ENCODE results near the gene FANCB. TPM values are rescaled to one million over a fixed set of nuclear protein-coding genes. Genes with fewer than 3 reads are reported as not detected.

FANCB gene
- total RNA-seq, 1 donor from 2014 or later: 3.2 TPM

DNA sequence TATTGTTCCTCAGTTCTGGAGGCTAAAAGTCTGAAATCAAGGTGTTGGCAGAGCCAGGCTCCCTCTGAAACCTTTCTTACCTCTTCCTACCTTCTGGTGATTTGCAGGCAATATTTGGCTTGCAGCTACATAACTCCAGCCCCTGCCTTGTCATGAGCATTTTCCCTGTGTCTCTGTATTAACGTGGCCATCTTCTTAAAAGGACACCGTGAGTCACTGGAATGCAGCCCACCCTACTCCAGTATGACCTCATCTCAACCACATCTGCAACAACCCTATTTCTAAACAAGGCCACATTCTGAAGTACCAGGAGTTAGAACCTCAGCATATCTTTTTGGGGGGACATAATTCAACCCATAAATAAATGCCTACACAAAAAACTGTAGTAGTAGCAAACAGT lies 40.7 kb downstream of the FANCB start:
- peaks cover 49% of the 10 kb centered on the region for H3K9me3 Mint-ChIP-seq (ENCODE audit: low read depth)
- peaks cover 20% of the 10 kb centered on the region for H3K4me1 Mint-ChIP-seq (ENCODE audit: low read depth)
- TF ChIP-seq, protein P1, sequence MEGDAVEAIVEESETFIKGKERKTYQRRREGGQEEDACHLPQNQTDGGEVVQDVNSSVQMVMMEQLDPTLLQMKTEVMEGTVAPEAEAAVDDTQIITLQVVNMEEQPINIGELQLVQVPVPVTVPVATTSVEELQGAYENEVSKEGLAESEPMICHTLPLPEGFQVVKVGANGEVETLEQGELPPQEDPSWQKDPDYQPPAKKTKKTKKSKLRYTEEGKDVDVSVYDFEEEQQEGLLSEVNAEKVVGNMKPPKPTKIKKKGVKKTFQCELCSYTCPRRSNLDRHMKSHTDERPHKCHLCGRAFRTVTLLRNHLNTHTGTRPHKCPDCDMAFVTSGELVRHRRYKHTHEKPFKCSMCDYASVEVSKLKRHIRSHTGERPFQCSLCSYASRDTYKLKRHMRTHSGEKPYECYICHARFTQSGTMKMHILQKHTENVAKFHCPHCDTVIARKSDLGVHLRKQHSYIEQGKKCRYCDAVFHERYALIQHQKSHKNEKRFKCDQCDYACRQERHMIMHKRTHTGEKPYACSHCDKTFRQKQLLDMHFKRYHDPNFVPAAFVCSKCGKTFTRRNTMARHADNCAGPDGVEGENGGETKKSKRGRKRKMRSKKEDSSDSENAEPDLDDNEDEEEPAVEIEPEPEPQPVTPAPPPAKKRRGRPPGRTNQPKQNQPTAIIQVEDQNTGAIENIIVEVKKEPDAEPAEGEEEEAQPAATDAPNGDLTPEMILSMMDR (IDR thresholded peaks at IDR 0.05): no peak
- peaks cover 2% of the 10 kb centered on the region for H3K36me3 Mint-ChIP-seq (ENCODE audit: low read depth)
- no peak for DNase-seq (ENCODE audit: low spot score)
- H3K27me3 Mint-ChIP-seq (ENCODE audit: low read depth): no peaks in the 10 kb centered on the region
- H3K27ac Mint-ChIP-seq (ENCODE audit: unreplicated experiment): no peak overlapping the region
- H3K4me3 Mint-ChIP-seq (ENCODE audit: unreplicated experiment): no peak overlapping the region

DNA sequence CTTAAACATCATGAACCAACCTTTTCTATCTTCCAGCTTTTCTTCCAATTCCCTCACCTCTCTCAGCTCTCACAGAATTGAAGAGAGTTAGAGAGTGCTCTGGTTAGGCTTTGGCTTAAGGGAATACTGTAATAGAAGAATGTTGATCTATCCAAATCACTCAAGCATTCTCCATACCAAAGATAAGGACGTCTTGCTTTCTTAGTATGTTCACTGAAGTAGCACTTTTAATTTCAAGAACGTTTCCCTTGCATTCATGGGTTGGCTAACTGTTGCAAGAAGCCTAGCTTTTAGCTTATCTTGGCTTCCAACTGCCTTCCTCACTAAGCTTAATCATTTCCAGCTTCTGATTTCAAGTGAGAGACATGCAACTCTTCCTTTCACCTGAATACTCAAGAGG lies 43.2 kb downstream of the FANCB start:
- Mint-ChIP-seq H3K9me3 (ENCODE audit: low read depth) (peaks cover 39% of the 10 kb centered on the region), H3K36me3 (ENCODE audit: low read depth) (peaks cover 2% of the 10 kb centered on the region), H3K4me1 (ENCODE audit: low read depth) (peaks cover 30% of the 10 kb centered on the region), H3K27me3 (ENCODE audit: low read depth) (no peaks in the 10 kb centered on the region), H3K4me3 (ENCODE audit: unreplicated experiment) (no peak overlapping the region), H3K27ac (ENCODE audit: unreplicated experiment) (no peak overlapping the region)
- TF ChIP-seq, protein P1 (IDR thresholded peaks at IDR 0.05): no peak
- no peak for DNase-seq (ENCODE audit: low spot score)

GRCh38 chrX:14826319-14826718 lies 46.5 kb downstream of the FANCB start:
- Mint-ChIP-seq H3K4me3 (ENCODE audit: unreplicated experiment) (no peak overlapping the region), H3K27me3 (ENCODE audit: low read depth) (no peaks in the 10 kb centered on the region), H3K27ac (ENCODE audit: unreplicated experiment) (peak overlapping the region; percentile 2), H3K4me1 (ENCODE audit: low read depth) (peaks cover 20% of the 10 kb centered on the region), H3K36me3 (ENCODE audit: low read depth) (peaks cover 2% of the 10 kb centered on the region), H3K9me3 (ENCODE audit: low read depth) (peaks cover 29% of the 10 kb centered on the region)
- no peak for DNase-seq (ENCODE audit: low spot score)
- TF ChIP-seq, protein P1 (IDR thresholded peaks at IDR 0.05): no peak

GRCh38 chrX:14825851-14826250 lies 47.0 kb downstream of the FANCB start:
- Mint-ChIP-seq H3K4me3 (ENCODE audit: unreplicated experiment) (no peak overlapping the region), H3K9me3 (ENCODE audit: low read depth) (peaks cover 25% of the 10 kb centered on the region), H3K27me3 (ENCODE audit: low read depth) (no peaks in the 10 kb centered on the region), H3K4me1 (ENCODE audit: low read depth) (peaks cover 23% of the 10 kb centered on the region), H3K36me3 (ENCODE audit: low read depth) (peaks cover 2% of the 10 kb centered on the region), H3K27ac (ENCODE audit: unreplicated experiment) (peak overlapping the region; percentile 2)
- DNase-seq (ENCODE audit: low spot score): no peak
- TF ChIP-seq, protein P1 (IDR thresholded peaks at IDR 0.05): no peak

- Mint-ChIP-seq H3K36me3 (ENCODE audit: low read depth) (peaks cover 3% of the 10 kb centered on the region), H3K4me1 (ENCODE audit: low read depth) (peaks cover 17% of the 10 kb centered on the region), H3K27ac (ENCODE audit: unreplicated experiment) (peak overlapping the region; percentile 77), H3K4me3 (ENCODE audit: unreplicated experiment) (no peak overlapping the region), H3K9me3 (ENCODE audit: low read depth) (peaks cover 23% of the 10 kb centered on the region), H3K27me3 (ENCODE audit: low read depth) (no peaks in the 10 kb centered on the region)
- no peak for DNase-seq (ENCODE audit: low spot score)
- TF ChIP-seq, protein P1 (IDR thresholded peaks at IDR 0.05): no peak
Observed at GRCh38 chrX:14819769-14820168, 53.1 kb downstream of the FANCB start.

Data from chondrocyte (in vitro differentiated cells).